Activated naive CD4-positive, alpha-beta T cell treated with anti-CD3 and anti-CD28 coated beads, Interleukin-2, amount 10 ng/mL, durations not matched to agents 7 days and 5 days (primary cell): Measurements from ENCODE around the gene MTURN.

ENCODE experiments used
- CTCF ChIA-PET: fragments of 350-600 bp; sonication (Branson Sonifier 250); formaldehyde crosslinking; loops from one replicate; lab custom pipeline; 2021; ENCODE audit warnings: antibody characterized with exemption; lab: Charles Lee
- DNase-seq: peaks from one replicate; pipeline ENCODE4 v3.0.0-alpha.2; 2020
- H3K27ac Mint-ChIP-seq: one replicate; pipeline ENCODE4 v1.8.0; 2021; ENCODE audit warnings: mild to moderate bottlenecking, moderate library complexity, mixed read lengths
- H3K27me3 Mint-ChIP-seq: one replicate; pipeline ENCODE4 v1.8.0; 2021; ENCODE audit warnings: mild to moderate bottlenecking, mixed read lengths
- H3K36me3 Mint-ChIP-seq: one replicate; pipeline ENCODE4 v1.8.0; 2021; ENCODE audit warnings: mixed read lengths
- H3K4me1 Mint-ChIP-seq: one replicate; pipeline ENCODE4 v1.8.0; 2021; ENCODE audit warnings: mixed read lengths
- H3K4me3 Mint-ChIP-seq: one replicate; pipeline ENCODE4 v1.8.0; 2021; ENCODE audit warnings: mild to moderate bottlenecking, moderate library complexity, mixed read lengths
- H3K9me3 Mint-ChIP-seq: one replicate; pipeline ENCODE4 v1.8.0; 2021; ENCODE audit warnings: mixed read lengths

Gene MTURN

GRCh38 chr7:30206491-30206890 lies 71.7 kb downstream of the MTURN start:
- CTCF ChIA-PET: no interaction called here
- no peak for DNase-seq
- no peaks in the 10 kb centered on the region for H3K4me1 Mint-ChIP-seq

GRCh38 chr7:30206942-30207341 lies 72.2 kb downstream of the MTURN start:
- Mint-ChIP-seq H3K4me3 (no peak overlapping the region), H3K4me1 (no peaks in the 10 kb centered on the region), H3K27ac (no peak overlapping the region), H3K27me3 (no peaks in the 10 kb centered on the region), H3K36me3 (no peaks in the 10 kb centered on the region), H3K9me3 (no peaks in the 10 kb centered on the region)
- DNase-seq: no peak
- CTCF ChIA-PET: no interaction called here

More at GRCh38 chr7:30206491-30206890, 71.7 kb downstream of the MTURN start:
- H3K36me3 Mint-ChIP-seq: no peaks in the 10 kb centered on the region
- no peaks in the 10 kb centered on the region for H3K9me3 Mint-ChIP-seq
- no peak overlapping the region for H3K27ac Mint-ChIP-seq
- no peaks in the 10 kb centered on the region for H3K27me3 Mint-ChIP-seq
- H3K4me3 Mint-ChIP-seq: no peak overlapping the region

GRCh38 chr7:30207376-30207775 lies 72.6 kb downstream of the MTURN start:
- H3K36me3 Mint-ChIP-seq: no peaks in the 10 kb centered on the region
- no peak for DNase-seq
- H3K27ac Mint-ChIP-seq: no peak overlapping the region
- CTCF ChIA-PET: no interaction called here
- no peaks in the 10 kb centered on the region for H3K9me3 Mint-ChIP-seq
- no peak overlapping the region for H3K4me3 Mint-ChIP-seq
- H3K4me1 Mint-ChIP-seq: no peaks in the 10 kb centered on the region
- H3K27me3 Mint-ChIP-seq: no peaks in the 10 kb centered on the region

- Mint-ChIP-seq H3K9me3 (no peaks in the 10 kb centered on the region), H3K27me3 (peaks cover 5% of the 10 kb centered on the region), H3K27ac (no peak overlapping the region), H3K4me3 (no peak overlapping the region), H3K4me1 (no peaks in the 10 kb centered on the region), H3K36me3 (no peaks in the 10 kb centered on the region)
- no peak for DNase-seq
- CTCF ChIA-PET: no interaction called here
These were observed 75.2 kb downstream of the MTURN start for GRCh38 chr7:30209951-30210350.
